Renal cortical epithelial cell (primary cell): ENCODE results near the gene VGLL4. TPM values are rescaled to one million over a fixed set of nuclear protein-coding genes. Genes with fewer than 3 reads are reported as not detected.

Experiments used
- DNase-seq: peaks from one replicate; pipeline ENCODE4 v3.0.0-alpha.2; 2011; ENCODE audit warnings: low read depth
- total RNA-seq: library from RNA; depleted of rRNA; stranded (reverse); fragments of >200 nt; gene quantifications from 2 replicates; pipeline ENCODE4 v1.2.3, GENCODE V29; 2014

VGLL4 gene
- total RNA-seq, 1 donor from 2014 or later = 67.7 TPM

- no peak for DNase-seq
Measured at GRCh38 chr3:11551036-11551435, 92.7 kb downstream of the VGLL4 start.

GRCh38 chr3:11549580-11550140, 94.1 kb downstream of the VGLL4 start:
- peak; percentile 32 for DNase-seq

- DNase-seq = peak; percentile 82
Measured at GRCh38 chr3:11548721-11549131, 95.0 kb downstream of the VGLL4 start.

GRCh38 chr3:11547498-11547897, 96.2 kb downstream of the VGLL4 start:
- no peak for DNase-seq

- DNase-seq = no peak
Measured at GRCh38 chr3:11546657-11547302, 96.9 kb downstream of the VGLL4 start.

- no peak for DNase-seq
Measured at GRCh38 chr3:11545186-11545851, 98.4 kb downstream of the VGLL4 start.

- DNase-seq = no peak
Measured at GRCh38 chr3:11544412-11545181, 99.1 kb downstream of the VGLL4 start.

- no peak for DNase-seq
Measured at GRCh38 chr3:11543948-11544387, 99.7 kb downstream of the VGLL4 start.

GRCh38 chr3:11543141-11543947, 100.4 kb downstream of the VGLL4 start:
- DNase-seq = no peak

GRCh38 chr3:11542551-11542950, 101.2 kb downstream of the VGLL4 start:
- no peak for DNase-seq

- DNase-seq = no peak
Measured at GRCh38 chr3:11541321-11542303, 102.1 kb downstream of the VGLL4 start.

GRCh38 chr3:11539677-11540076, 104.0 kb downstream of the VGLL4 start:
- DNase-seq = no peak

GRCh38 chr3:11539218-11539617, 104.5 kb downstream of the VGLL4 start:
- no peak for DNase-seq

GRCh38 chr3:11538581-11538980, 105.1 kb downstream of the VGLL4 start:
- DNase-seq = no peak

- DNase-seq = no peak
Measured at GRCh38 chr3:11536936-11537612, 106.6 kb downstream of the VGLL4 start.

- DNase-seq = no peak
Measured at GRCh38 chr3:11536132-11536935, 107.4 kb downstream of the VGLL4 start.

GRCh38 chr3:11535243-11535960, 108.3 kb downstream of the VGLL4 start:
- DNase-seq = no peak

- no peak for DNase-seq
Measured at GRCh38 chr3:11534793-11535101, 109.0 kb downstream of the VGLL4 start.
